ENCODE measurements around the gene PLA2G4F. TPM values are rescaled to one million over a fixed set of nuclear protein-coding genes. Genes with fewer than 3 reads are reported as not detected.
A peak's percentile ranks its signal among the peaks of the same experiment; 100 is the strongest.

The PLA2G4F gene
- total RNA-seq, 1 experiment from 2014 or later, result not detected

GRCh38 chr15:42149493-42150218, 6.8 kb downstream of the PLA2G4F start:
- Histone ChIP-seq H3K4me1 (ENCODE audit: insufficient read depth, low read length) (no peaks in the 10 kb centered on the region), H2AFZ (ENCODE audit: low read length) (no peak overlapping the region), H3K9me3 (ENCODE audit: control insufficient read depth, low read depth, low read length) (no peaks in the 10 kb centered on the region), H3T11ph (ENCODE audit: low read length) (no peak overlapping the region), H2BK12ac (ENCODE audit: insufficient read length, low read depth, low read length) (no peak overlapping the region), H3K27me3 (ENCODE audit: insufficient read depth, low read length) (no peaks in the 10 kb centered on the region), H3K79me2 (ENCODE audit: insufficient read depth, low read length) (no peaks in the 10 kb centered on the region), H3K23me2 (ENCODE audit: insufficient read length, low read depth, low read length, poor library complexity, severe bottlenecking) (no peaks in the 10 kb centered on the region), H2BK15ac (ENCODE audit: low read depth, low read length) (no peak overlapping the region), H4K20me1 (ENCODE audit: control insufficient read depth, insufficient read depth, insufficient read length) (no peaks in the 10 kb centered on the region), H3K18ac (ENCODE audit: insufficient read length, low read depth, low read length) (no peak overlapping the region), H4K5ac (ENCODE audit: insufficient read length, low read depth, low read length) (no peak overlapping the region), H2BK120ac (ENCODE audit: low read depth, low read length, poor library complexity, severe bottlenecking) (no peak overlapping the region), H4K8ac (replicated peaks; ENCODE audit: insufficient read length, low read depth, low read length) (no peak overlapping the region), H3K27ac (ENCODE audit: insufficient read length, low read depth, low read length) (no peak overlapping the region), H3K56ac (ENCODE audit: insufficient read length, low read depth, low read length) (no peak overlapping the region), H3K4me2 (ENCODE audit: insufficient read depth, insufficient read length, low read length) (no peak overlapping the region), H3K9ac (ENCODE audit: extremely low read depth, insufficient read length, low read length) (no peak overlapping the region), H3K4ac (ENCODE audit: low read depth, low read length) (no peak overlapping the region), H4K91ac (ENCODE audit: insufficient read length, low read depth, low read length) (no peak overlapping the region), H2AK5ac (ENCODE audit: insufficient read length, low read length) (no peak overlapping the region), H2BK20ac (ENCODE audit: low read depth, low read length, poor library complexity, severe bottlenecking) (no peak overlapping the region), H3K79me1 (ENCODE audit: insufficient read depth, low read depth, low read length, poor library complexity, severe bottlenecking) (no peaks in the 10 kb centered on the region), H3K23ac (ENCODE audit: insufficient read length, low read depth, low read length) (no peak overlapping the region), H2BK5ac (ENCODE audit: insufficient read length, low read length) (no peak overlapping the region), H3K14ac (ENCODE audit: insufficient read depth, low read length) (no peak overlapping the region; the same call in 1 of the 2 replicates)
- H3K4me1 Mint-ChIP-seq, result peaks cover 3 to 8% of the 10 kb centered on the region in 2 experiments; a peak in 2 of 4 replicates
- 0 out of 3 replicates have a peak, but pooled peaks have one; percentile 25 for TF ChIP-seq CTCF (conservative IDR thresholded peaks at IDR 0.05)
- DNase-seq, result no peak
- no peaks in the 10 kb centered on the region; the same call in 1 of the 2 replicates for H3K27me3 Mint-ChIP-seq (ENCODE audit: low read depth)
- no CpG with 5 or more reads among the region's 14 CpGs for WGBS (ENCODE audit: extremely low coverage, insufficient read length, low lambda C conversion rate)
- no peak overlapping the region; a peak in 1 of 7 replicates for H3K27ac Mint-ChIP-seq
- H3K36me3 Mint-ChIP-seq (ENCODE audit: insufficient read depth in 1 of 3, low read depth in 3 of 3), result no peaks in the 10 kb centered on the region
- H3K9me3 Mint-ChIP-seq, result no peaks in the 10 kb centered on the region
- no peak overlapping the region for H3K4me3 Mint-ChIP-seq
